Tibial nerve (tissue), 4 donors: Measurements from ENCODE around the gene TMEM161A. TPM values are rescaled to one million over a fixed set of nuclear protein-coding genes. Genes with fewer than 3 reads are reported as not detected.

Source experiments
- DNase-seq, 2 donors: peaks; one replicate each; pipeline ENCODE4 v3.0.0-alpha.2; 2019; ENCODE audit warnings: low spot score in 2 of 2
- H3K27ac ChIP-seq, 4 donors: fragments of 200-600 bp; sonication (generic) in 3 of 4; one replicate each; pipeline ENCODE4 v1.5.1; 2017 to 2019; ENCODE audit warnings: mild to moderate bottlenecking in 1 of 4
- H3K27me3 ChIP-seq, 2 donors: fragments of 200-600 bp; sonication (generic) in 1 of 2; one replicate each; pipeline versions ENCODE4 v1.5.1 to v1.6.0; 2017 to 2019
- H3K36me3 ChIP-seq, 3 donors: fragments of 200-600 bp; sonication (generic); one replicate each; pipeline ENCODE4 v1.5.1; 2018 to 2019
- H3K4me1 ChIP-seq, 4 donors: fragments of 200-600 bp; sonication (generic) in 3 of 4; one replicate each; pipeline ENCODE4 v1.5.1; 2017 to 2019
- H3K4me3 ChIP-seq, 4 donors: fragments of 200-600 bp; sonication (generic) in 3 of 4; one replicate each; pipeline ENCODE4 v1.5.1; 2017 to 2019; ENCODE audit warnings: mild to moderate bottlenecking in 1 of 4, moderate library complexity in 1 of 4
- H3K9me3 ChIP-seq, 4 donors: fragments of 200-600 bp; sonication (generic) in 3 of 4; one replicate each; pipeline ENCODE4 v1.5.1; 2017 to 2019
- EP300 ChIP-seq, 2 donors: sonication (generic); formaldehyde crosslinking; IDR thresholded peaks; one replicate each; pipeline ENCODE4 v1.6.1; 2017; ENCODE audit warnings: antibody characterized with exemption in 2 of 2, mild to moderate bottlenecking in 1 of 2
- POLR2A ChIP-seq, 2 donors: fragments of 450-650 bp; IDR thresholded peaks; one replicate each; pipeline ENCODE4 v1.6.1; 2017; ENCODE audit warnings: antibody characterized with exemption in 2 of 2, mild to moderate bottlenecking in 2 of 2, moderate library complexity in 2 of 2
- WGBS, 2 donors: methylation state at CpG; one replicate each; pipeline ENCODE4 v1.1.5; 2018; 5-methylcytosine and 5-hydroxymethylcytosine counted together
- total RNA-seq, 4 donors: library from RNA; depleted of rRNA; stranded (reverse); fragments of >200 nt; gene quantifications; one replicate each; pipeline ENCODE4 v1.1.0, GENCODE V29; 2016
- TF ChIP-seq, protein P1 (sequence below), 5 experiments: fragments of 200-600 bp in 3 of 5; fragments of 450-650 bp in 2 of 5; sonication (generic) in 3 of 5; IDR thresholded peaks; one replicate each; pipeline ENCODE4 v1.5.1; 2016 to 2019; ENCODE audit warnings: antibody characterized with exemption in 5 of 5, mild to moderate bottlenecking in 3 of 5, moderate library complexity in 2 of 5

Gene TMEM161A
- total RNA-seq, 4 donors from 2014 or later, result 24.1 to 32.1 (median 24.8) TPM

DNA sequence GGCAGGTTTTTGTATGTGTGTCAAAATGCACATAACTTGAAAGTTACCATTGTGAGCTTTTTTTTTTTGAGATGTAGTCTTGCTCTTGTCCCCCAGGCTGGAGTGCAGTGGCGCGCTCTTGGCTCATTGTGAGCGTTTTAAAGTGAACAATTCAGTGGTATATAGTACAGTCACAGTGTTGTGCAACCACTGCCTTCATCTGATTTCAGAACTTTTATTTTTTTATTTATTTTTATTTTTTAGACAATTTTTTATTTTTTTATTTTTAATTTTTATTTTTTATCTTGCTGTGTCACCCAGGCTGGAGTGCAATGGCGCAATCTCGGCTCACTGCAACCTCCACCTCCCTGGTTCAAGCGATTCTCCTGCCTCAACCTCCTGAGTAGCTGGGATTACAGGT is 59.5 kb downstream of the TMEM161A start:
- no peak for DNase-seq
- H3K4me3 ChIP-seq, result no peak overlapping the region

DNA sequence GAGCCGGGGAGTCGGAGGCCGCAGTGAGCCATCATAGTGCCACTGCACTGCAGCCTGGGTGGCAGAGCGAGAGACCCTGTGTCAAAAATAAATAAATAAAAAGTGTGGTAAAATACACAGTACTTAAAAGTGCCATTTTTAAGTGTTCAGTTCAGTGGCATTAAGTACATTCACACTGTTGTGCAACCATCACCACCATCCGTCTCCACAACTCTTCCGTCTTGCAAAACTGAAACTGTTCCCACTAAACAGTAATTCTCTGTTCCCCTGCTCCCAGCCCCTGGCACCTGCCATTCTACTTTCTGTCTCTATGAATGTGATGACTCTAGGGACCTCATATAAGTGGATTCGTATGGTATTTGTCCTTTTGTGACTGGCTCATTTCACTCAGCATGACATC is 61.2 kb downstream of the TMEM161A start:
- Histone ChIP-seq H3K36me3 (peaks cover 0 to 28% (median 0%) of the 10 kb centered on the region in 3 donors), H3K27ac (no peak overlapping the region), H3K4me1 (peaks cover 0 to 13% (median 0%) of the 10 kb centered on the region in 4 donors), H3K4me3 (no peak overlapping the region), H3K27me3 (no peaks in the 10 kb centered on the region), H3K9me3 (no peaks in the 10 kb centered on the region)
- TF ChIP-seq EP300 (IDR thresholded peaks at IDR 0.05), result no peak
- TF ChIP-seq POLR2A (IDR thresholded peaks at IDR 0.05), result no peak
- TF ChIP-seq, protein P1, sequence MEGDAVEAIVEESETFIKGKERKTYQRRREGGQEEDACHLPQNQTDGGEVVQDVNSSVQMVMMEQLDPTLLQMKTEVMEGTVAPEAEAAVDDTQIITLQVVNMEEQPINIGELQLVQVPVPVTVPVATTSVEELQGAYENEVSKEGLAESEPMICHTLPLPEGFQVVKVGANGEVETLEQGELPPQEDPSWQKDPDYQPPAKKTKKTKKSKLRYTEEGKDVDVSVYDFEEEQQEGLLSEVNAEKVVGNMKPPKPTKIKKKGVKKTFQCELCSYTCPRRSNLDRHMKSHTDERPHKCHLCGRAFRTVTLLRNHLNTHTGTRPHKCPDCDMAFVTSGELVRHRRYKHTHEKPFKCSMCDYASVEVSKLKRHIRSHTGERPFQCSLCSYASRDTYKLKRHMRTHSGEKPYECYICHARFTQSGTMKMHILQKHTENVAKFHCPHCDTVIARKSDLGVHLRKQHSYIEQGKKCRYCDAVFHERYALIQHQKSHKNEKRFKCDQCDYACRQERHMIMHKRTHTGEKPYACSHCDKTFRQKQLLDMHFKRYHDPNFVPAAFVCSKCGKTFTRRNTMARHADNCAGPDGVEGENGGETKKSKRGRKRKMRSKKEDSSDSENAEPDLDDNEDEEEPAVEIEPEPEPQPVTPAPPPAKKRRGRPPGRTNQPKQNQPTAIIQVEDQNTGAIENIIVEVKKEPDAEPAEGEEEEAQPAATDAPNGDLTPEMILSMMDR (IDR thresholded peaks at IDR 0.05), result no peak
- WGBS, 2 donors, result 90 to 94% methylated on average over 7 of the region's 7 CpGs
- DNase-seq, result no peak

More for the DNA sequence above, 59.5 kb downstream of the TMEM161A start:
- H3K27me3 ChIP-seq, result no peaks in the 10 kb centered on the region
- H3K36me3 ChIP-seq, result peaks cover 0 to 35% (median 0%) of the 10 kb centered on the region in 3 donors
- H3K9me3 ChIP-seq, result no peaks in the 10 kb centered on the region
- WGBS, 2 donors, result 94 to 95% methylated on average over 6 of the region's 6 CpGs
- TF ChIP-seq, protein P1 (IDR thresholded peaks at IDR 0.05), result no peak
- no peak for TF ChIP-seq POLR2A (IDR thresholded peaks at IDR 0.05)
- no peak for TF ChIP-seq EP300 (IDR thresholded peaks at IDR 0.05)
- peaks cover 0 to 13% (median 0%) of the 10 kb centered on the region in 4 donors for H3K4me1 ChIP-seq
- H3K27ac ChIP-seq, result no peak overlapping the region

DNA sequence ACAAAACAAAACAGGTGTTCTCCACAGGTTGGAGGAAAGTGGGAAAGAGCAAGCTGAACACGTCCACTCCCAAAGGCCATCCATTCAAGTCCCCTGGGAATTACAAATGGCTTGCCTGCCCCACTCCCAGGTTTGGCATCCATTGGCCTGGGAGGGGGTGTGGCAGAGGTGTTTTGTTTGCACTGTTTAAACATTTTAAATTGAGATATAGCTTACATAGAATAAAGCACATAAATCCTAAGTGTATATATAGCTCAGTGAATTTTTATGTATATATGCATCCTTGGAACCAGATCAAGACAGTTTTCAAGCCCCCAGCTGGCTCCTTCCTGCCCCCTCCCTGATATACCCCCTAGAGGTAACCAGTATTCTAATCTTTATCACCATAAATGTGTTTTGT is 61.8 kb downstream of the TMEM161A start:
- DNase-seq, result no peak
- Histone ChIP-seq H3K27ac (no peak overlapping the region), H3K9me3 (no peaks in the 10 kb centered on the region), H3K36me3 (peaks cover 0 to 28% (median 0%) of the 10 kb centered on the region in 3 donors), H3K4me3 (no peak overlapping the region), H3K4me1 (peaks cover 0 to 9% (median 0%) of the 10 kb centered on the region in 4 donors), H3K27me3 (no peaks in the 10 kb centered on the region)
- TF ChIP-seq POLR2A (IDR thresholded peaks at IDR 0.05), result no peak
- TF ChIP-seq, protein P1 (IDR thresholded peaks at IDR 0.05), result no peak
- no peak for TF ChIP-seq EP300 (IDR thresholded peaks at IDR 0.05)
- WGBS, 2 donors, result 64 to 79% methylated on average over 1 of the region's 1 CpG

DNA sequence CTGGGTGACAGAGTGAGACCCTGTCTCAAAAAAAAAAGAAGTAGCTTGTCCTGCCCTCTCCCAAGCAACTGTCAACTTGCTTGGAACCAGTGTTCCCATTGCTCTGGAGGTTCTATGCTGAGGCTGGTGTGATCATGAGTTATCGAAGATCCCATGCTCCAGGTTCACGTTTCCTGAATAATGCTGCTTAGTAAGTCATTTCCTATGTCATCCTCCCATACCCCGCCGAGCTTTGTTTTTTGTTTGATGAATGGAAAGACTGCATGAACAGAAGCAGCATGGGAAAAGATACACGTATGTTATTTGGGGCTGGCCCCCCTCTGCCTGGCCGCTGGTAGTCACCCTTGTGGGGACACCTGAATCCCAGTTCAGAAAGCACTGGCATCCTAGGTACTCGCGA is 63.2 kb downstream of the TMEM161A start:
- Histone ChIP-seq H3K4me1 (peaks cover 0 to 9% (median 0%) of the 10 kb centered on the region in 4 donors), H3K36me3 (peaks cover 0 to 28% (median 0%) of the 10 kb centered on the region in 3 donors)
- 91 to 94% methylated on average over 8 of the region's 8 CpGs for WGBS, 2 donors

DNA sequence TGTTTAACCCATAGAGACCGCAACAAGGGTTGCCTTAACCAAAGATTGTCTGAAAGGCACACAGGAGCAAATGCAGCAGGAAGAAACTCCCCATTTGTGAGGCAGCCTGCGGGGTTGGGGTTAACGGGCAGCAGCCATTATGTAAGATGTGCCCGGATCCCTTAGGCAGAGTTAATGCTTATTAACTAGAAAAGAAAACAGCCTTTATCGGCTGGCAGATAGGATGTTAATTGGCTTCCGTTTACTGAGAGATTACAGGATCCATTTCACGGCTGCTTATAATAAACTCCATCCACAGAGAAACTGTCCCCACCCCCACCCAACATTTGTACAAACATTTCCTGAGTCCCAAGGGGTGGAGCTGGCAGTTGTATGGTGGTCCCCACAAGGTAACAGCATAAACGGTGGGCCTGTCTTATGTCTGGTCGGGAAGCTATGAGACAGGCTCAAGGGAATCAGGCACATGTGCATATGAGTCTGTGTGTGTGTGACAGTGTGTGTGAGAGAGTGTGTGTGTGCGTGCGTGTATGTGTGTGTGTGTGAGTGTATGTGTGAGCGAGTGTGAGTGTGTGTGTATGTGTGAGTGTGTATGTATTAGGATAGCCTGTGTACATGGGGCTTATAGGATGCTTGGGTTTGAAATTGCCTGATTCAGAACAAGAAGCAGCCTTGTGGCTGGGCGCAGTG is 63.9 kb downstream of the TMEM161A start:
- 57 to 61% methylated on average over 13 of the region's 13 CpGs for WGBS, 2 donors
- Histone ChIP-seq H3K4me3 (no peak overlapping the region), H3K36me3 (peaks cover 0 to 28% (median 0%) of the 10 kb centered on the region in 3 donors), H3K27ac (no peak overlapping the region), H3K9me3 (no peaks in the 10 kb centered on the region), H3K27me3 (no peaks in the 10 kb centered on the region), H3K4me1 (peaks cover 0 to 11% (median 0%) of the 10 kb centered on the region in 4 donors)
- DNase-seq, result no peak
- TF ChIP-seq, protein P1 (IDR thresholded peaks at IDR 0.05), result no peak
- TF ChIP-seq POLR2A (IDR thresholded peaks at IDR 0.05) (no peak), EP300 (IDR thresholded peaks at IDR 0.05) (no peak)

More for the DNA sequence above, 63.2 kb downstream of the TMEM161A start:
- DNase-seq, result no peak
- Histone ChIP-seq H3K4me3 (no peak overlapping the region), H3K27ac (no peak overlapping the region), H3K27me3 (no peaks in the 10 kb centered on the region), H3K9me3 (no peaks in the 10 kb centered on the region)
- TF ChIP-seq EP300 (IDR thresholded peaks at IDR 0.05), result no peak
- no peak for TF ChIP-seq POLR2A (IDR thresholded peaks at IDR 0.05)
- TF ChIP-seq, protein P1 (IDR thresholded peaks at IDR 0.05), result no peak
